Upper lobe of left lung (tissue), 4 donors: Measurements from ENCODE around the gene GJB4.

ENCODE experiments used
- EP300 ChIP-seq, 4 donors: sonication (generic); formaldehyde crosslinking; IDR thresholded peaks; one replicate each; pipeline ENCODE4 v1.5.1; 2017; ENCODE audit warnings: antibody characterized with exemption in 4 of 4, control low read depth in 2 of 4
- POLR2A ChIP-seq, 4 donors: fragments of 450-650 bp; IDR thresholded peaks; one replicate each; pipeline ENCODE4 v1.5.1; 2016 to 2017; ENCODE audit warnings: antibody characterized with exemption in 4 of 4, mild to moderate bottlenecking in 2 of 4
- POLR2AphosphoS5 ChIP-seq, 2 donors: sonication (generic); formaldehyde crosslinking; IDR thresholded peaks; one replicate each; pipeline ENCODE4 v1.5.1; 2017; ENCODE audit warnings: antibody characterized with exemption in 2 of 2
- TF ChIP-seq, protein P1 (sequence below), 6 experiments: fragments of 450-650 bp in 4 of 6; fragments of 200-600 bp in 2 of 6; sonication (generic) in 2 of 6; IDR thresholded peaks; one replicate each; pipeline ENCODE4 v1.5.1; 2016 to 2019; ENCODE audit warnings: antibody characterized with exemption in 6 of 6

DNA sequence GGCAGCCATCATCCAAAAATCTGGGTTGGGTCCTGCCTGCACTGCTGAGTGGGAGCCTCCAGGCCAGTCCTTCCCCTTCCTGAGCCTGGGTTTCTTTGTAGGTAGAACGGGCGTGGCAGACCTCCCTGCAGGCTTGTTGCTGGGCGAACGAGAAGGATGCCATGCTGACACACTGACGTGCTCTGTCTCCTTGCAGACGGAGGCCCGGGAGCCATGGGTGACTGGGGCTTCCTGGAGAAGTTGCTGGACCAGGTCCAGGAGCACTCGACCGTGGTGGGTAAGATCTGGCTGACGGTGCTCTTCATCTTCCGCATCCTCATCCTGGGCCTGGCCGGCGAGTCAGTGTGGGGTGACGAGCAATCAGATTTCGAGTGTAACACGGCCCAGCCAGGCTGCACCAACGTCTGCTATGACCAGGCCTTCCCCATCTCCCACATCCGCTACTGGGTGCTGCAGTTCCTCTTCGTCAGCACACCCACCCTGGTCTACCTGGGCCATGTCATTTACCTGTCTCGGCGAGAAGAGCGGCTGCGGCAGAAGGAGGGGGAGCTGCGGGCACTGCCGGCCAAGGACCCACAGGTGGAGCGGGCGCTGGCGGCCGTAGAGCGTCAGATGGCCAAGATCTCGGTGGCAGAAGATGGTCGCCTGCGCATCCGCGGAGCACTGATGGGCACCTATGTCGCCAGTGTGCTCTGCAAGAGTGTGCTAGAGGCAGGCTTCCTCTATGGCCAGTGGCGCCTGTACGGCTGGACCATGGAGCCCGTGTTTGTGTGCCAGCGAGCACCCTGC is 34.7 kb downstream of the GJB4 start:
- TF ChIP-seq, protein P1, sequence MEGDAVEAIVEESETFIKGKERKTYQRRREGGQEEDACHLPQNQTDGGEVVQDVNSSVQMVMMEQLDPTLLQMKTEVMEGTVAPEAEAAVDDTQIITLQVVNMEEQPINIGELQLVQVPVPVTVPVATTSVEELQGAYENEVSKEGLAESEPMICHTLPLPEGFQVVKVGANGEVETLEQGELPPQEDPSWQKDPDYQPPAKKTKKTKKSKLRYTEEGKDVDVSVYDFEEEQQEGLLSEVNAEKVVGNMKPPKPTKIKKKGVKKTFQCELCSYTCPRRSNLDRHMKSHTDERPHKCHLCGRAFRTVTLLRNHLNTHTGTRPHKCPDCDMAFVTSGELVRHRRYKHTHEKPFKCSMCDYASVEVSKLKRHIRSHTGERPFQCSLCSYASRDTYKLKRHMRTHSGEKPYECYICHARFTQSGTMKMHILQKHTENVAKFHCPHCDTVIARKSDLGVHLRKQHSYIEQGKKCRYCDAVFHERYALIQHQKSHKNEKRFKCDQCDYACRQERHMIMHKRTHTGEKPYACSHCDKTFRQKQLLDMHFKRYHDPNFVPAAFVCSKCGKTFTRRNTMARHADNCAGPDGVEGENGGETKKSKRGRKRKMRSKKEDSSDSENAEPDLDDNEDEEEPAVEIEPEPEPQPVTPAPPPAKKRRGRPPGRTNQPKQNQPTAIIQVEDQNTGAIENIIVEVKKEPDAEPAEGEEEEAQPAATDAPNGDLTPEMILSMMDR (IDR thresholded peaks at IDR 0.05) = no peak
- TF ChIP-seq POLR2A (IDR thresholded peaks at IDR 0.05) (no peak), POLR2AphosphoS5 (IDR thresholded peaks at IDR 0.05) (no peak), EP300 (IDR thresholded peaks at IDR 0.05) (no peak)
